Mucosa of rectum (tissue), 2 donors: ENCODE results near the gene SOCS2.
"Not testable (repeated sequence)": the region's sequence is repeated elsewhere in the genome, so short reads cannot be mapped to it uniquely, and the experiment has no call there.

Source experiments
- H3K27ac ChIP-seq, 2 donors: one replicate each; pipeline ENCODE4 v1.7.0; 2013; ENCODE audit warnings: inconsistent platforms in 2 of 2, low read depth in 2 of 2, low read length in 2 of 2
- H3K27me3 ChIP-seq, 2 donors: one replicate each; pipeline ENCODE4 v1.7.0; 2013; ENCODE audit warnings: low read length in 2 of 2; ENCODE audit not compliant: control insufficient read depth in 2 of 2, insufficient read depth in 2 of 2
- H3K36me3 ChIP-seq, 2 donors: one replicate each; pipeline ENCODE4 v1.7.0; 2013; ENCODE audit warnings: low read length in 2 of 2; ENCODE audit not compliant: control insufficient read depth in 2 of 2, insufficient read depth in 2 of 2
- H3K4me1 ChIP-seq, 2 donors: one replicate each; pipeline ENCODE4 v1.7.0; 2013; ENCODE audit warnings: low read length in 2 of 2, mild to moderate bottlenecking in 1 of 2; ENCODE audit not compliant: control insufficient read depth in 2 of 2, insufficient read depth in 2 of 2
- H3K4me3 ChIP-seq, 2 donors: one replicate each; pipeline ENCODE4 v1.7.0; 2013; ENCODE audit warnings: low read length in 2 of 2
- H3K9ac ChIP-seq, 2 donors: one replicate each; pipeline ENCODE4 v1.7.0; 2013; ENCODE audit warnings: low read length in 2 of 2, low read depth in 1 of 2, mild to moderate bottlenecking in 1 of 2
- H3K9me3 ChIP-seq, 2 donors: one replicate each; pipeline ENCODE4 v1.7.0; 2013; ENCODE audit warnings: low read length in 2 of 2; ENCODE audit not compliant: control insufficient read depth in 2 of 2
- donor health status: healthy.
- donor health status: Normal muscosa, but diverticular disease.

SOCS2 gene

DNA sequence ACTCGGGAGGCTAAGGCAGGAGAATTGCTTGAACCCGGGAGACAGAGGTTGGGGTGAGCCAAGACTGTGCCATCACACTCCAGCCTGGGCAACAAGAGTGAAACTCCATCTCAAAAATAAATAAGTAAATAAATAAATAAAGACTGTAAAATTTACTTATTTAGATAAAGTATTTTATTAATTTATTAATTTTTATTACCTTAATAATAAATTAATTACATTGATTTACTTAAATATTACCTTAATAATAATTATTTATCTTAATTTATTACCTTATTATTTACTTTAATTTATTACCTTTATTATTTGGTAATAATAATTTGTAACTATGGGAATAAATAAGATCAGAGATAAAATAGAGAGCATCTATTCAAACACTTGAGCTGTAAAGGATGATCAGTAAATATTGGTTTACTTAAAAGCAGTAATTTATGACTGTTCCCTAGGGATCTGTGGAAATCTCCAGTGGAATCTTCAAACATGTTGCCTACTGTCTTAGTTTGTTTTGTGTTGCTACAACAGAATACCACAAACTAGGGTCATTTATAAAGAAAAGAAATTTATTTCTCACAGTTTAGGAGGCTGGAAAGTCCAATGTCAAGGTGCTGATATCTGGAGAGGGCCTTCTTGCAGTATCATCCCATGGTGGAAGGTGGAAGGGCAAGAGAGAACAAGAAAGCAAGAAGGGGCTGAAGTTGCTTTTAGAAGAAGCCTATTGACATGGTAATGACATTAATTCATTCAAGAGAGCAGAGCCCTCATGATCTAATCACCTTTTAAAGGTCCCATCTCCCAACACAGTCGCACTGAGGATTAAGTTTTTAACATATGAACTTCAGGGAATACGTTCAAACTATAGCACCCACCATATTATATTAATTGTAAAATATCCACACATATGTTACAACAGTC, 37.1 kb downstream of the SOCS2 start:
- H3K4me3 ChIP-seq = no peak overlapping the region
- H3K4me1 ChIP-seq = no peaks in the 10 kb centered on the region
- no peaks in the 10 kb centered on the region for H3K9me3 ChIP-seq
- no peak overlapping the region for H3K27ac ChIP-seq
- H3K9ac ChIP-seq = no peak overlapping the region
- H3K36me3 ChIP-seq = no peaks in the 10 kb centered on the region
- no peaks in the 10 kb centered on the region for H3K27me3 ChIP-seq

DNA sequence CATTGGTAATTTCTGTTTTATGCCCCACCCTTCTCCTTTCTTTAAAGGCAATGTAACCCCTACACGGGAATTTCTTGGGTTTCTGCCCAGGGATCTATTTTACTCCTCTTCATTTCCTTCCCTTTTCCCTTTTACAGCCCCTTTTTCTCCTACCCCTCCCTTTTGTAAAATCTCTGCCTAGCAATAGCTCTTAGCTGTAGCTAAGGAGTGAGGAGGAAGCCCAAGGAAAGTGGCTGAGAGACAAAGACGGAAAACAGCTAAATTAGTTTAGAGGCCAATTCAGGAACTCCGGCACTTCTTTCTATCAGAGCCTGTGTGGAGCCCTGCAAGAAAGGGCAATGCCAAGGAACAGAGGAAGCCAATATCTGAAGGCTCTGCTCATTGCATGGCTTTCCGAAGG, 40.3 kb downstream of the SOCS2 start:
- H3K27me3 ChIP-seq = no peaks in the 10 kb centered on the region
- no peak overlapping the region for H3K4me3 ChIP-seq
- no peaks in the 10 kb centered on the region for H3K36me3 ChIP-seq
- no peak overlapping the region for H3K27ac ChIP-seq
- H3K9ac ChIP-seq = no peak overlapping the region
- no peaks in the 10 kb centered on the region for H3K4me1 ChIP-seq
- no peaks in the 10 kb centered on the region for H3K9me3 ChIP-seq

DNA sequence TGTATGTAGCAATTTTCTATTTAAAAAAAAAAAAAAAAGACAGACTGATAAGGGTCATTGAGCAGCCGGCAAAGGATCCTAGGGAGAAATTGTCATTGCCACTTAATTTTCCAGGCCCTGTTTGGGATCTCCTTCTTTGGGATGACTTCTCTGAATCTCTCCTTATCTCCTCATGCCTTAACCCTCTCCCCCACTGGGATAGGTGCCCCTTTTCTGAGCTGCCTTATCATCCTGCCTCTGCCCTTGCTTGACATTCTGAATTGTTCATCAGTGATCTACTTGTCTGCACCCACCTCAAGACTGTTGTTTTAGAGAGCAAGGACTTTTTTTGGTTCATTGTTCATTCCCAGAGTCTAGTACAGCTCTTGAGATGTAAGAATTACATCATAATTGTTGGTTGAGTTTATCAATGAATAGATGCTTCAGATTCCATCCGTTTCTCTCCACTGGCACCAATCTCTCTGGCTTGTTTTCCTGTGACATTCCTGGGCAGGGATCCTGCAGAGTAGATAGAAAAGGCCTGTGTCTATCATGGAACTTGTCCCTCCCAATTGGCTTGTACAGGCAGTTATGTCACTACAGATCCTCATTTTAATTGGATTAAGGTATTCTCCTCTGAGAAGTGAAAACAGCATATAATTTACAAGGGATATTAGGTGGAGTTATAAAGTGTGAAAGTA, 42.6 kb downstream of the SOCS2 start:
- no peaks in the 10 kb centered on the region for H3K4me1 ChIP-seq
- H3K27ac ChIP-seq = no peak overlapping the region
- H3K9me3 ChIP-seq = no peaks in the 10 kb centered on the region
- no peak overlapping the region for H3K4me3 ChIP-seq
- no peaks in the 10 kb centered on the region for H3K27me3 ChIP-seq
- H3K9ac ChIP-seq = no peak overlapping the region
- no peaks in the 10 kb centered on the region for H3K36me3 ChIP-seq

DNA sequence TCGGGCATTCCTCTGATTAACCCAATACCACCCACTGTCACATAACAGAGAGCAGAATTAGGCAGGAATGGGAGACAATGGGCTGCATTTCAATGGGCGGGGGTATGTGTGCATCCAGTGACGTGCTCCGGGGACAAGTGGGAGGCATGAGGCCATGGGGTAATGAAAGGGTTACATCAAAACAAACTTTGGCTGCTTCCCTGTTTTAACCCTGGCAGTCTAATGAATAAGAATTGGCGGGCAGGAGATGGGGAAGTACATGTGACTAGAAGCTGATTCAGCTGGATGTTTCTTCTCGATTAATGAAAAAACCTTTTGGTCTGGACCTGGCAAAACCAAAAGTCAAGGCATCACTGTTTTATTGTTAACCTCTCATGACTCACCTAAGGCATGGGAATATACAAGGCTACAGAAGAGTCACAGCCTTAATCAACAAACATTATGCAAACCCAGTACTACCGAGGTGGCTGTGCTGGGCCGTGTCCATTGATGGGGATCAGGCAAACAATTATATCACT, 44.2 kb downstream of the SOCS2 start:
- Histone ChIP-seq H3K9ac (no peak overlapping the region), H3K9me3 (no peaks in the 10 kb centered on the region), H3K27ac (no peak overlapping the region), H3K27me3 (no peaks in the 10 kb centered on the region), H3K4me3 (no peak overlapping the region), H3K36me3 (no peaks in the 10 kb centered on the region), H3K4me1 (no peaks in the 10 kb centered on the region)

DNA sequence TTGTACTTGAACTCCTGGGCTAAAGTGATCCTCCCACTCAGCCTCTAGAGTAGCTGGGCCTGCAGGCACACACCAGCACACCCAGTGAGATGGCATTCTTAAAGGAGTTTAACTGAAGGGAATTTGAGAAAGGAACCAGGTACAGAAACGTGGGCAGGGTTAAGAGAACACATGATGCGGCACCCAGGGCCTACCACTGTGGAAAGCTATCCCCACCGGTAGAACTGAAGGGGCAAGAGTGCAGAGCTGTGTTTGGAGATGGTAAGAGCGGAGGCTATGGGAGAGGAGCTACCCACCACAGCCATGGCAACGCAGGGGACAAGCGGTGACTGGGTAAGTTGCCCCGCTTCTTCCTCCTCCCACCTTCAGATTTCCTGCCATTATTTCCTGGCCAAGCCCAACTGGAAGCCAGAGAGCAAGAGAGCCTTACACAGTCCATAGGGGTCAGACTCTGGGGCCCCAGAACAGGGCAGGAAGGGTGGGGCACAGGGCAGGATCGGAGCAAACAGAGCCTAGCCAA, 46.5 kb downstream of the SOCS2 start:
- no peaks in the 10 kb centered on the region for H3K9me3 ChIP-seq
- no peaks in the 10 kb centered on the region for H3K27me3 ChIP-seq
- H3K36me3 ChIP-seq = no peaks in the 10 kb centered on the region
- H3K4me1 ChIP-seq = no peaks in the 10 kb centered on the region
- H3K27ac ChIP-seq = no peak overlapping the region
- H3K9ac ChIP-seq = no peak overlapping the region
- H3K4me3 ChIP-seq = no peak overlapping the region

DNA sequence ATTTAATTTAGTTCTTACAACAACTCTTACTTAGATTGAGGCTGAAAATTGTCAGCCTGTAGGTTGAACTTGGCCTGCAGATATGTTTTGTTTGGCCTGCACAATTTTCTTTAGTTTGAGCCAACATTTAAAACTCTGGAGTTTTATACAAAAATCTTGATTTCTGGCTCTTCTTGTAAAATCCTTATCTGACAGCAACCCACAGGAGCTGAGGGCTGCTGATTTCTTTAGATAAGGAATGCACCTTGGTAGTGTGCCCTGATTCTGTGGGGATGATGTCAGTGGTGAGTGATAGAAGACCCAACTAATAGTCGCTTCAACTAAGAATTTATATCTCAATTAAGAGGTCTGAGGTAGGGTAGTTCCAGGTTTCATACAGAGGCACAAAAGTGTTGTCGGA, 49.5 kb downstream of the SOCS2 start:
- Histone ChIP-seq H3K27me3 (no peaks in the 10 kb centered on the region), H3K4me1 (no peaks in the 10 kb centered on the region), H3K27ac (no peak overlapping the region), H3K36me3 (no peaks in the 10 kb centered on the region), H3K9me3 (no peaks in the 10 kb centered on the region), H3K4me3 (no peak overlapping the region), H3K9ac (no peak overlapping the region)

DNA sequence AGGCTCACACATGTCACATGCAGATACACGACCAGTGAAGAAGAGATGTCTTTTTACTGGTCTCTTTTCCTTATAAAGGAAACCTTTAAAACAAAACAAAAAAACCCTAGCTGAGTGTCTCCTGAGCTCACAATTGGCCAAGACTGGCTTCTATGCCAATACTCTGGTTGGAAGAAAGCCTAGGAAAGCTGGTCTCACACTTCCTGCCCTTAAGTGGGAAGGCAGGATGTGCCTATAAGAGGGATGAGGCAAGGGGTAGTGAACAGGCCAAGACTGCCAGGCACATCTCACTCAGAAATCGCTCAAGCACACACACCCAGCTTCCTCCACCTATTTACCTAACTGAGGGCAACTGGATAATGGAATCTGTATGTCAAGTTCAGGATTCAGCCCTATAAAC, 50.0 kb downstream of the SOCS2 start:
- Histone ChIP-seq H3K9ac (no peak overlapping the region), H3K36me3 (no peaks in the 10 kb centered on the region), H3K27me3 (no peaks in the 10 kb centered on the region), H3K9me3 (no peaks in the 10 kb centered on the region), H3K27ac (no peak overlapping the region), H3K4me1 (no peaks in the 10 kb centered on the region), H3K4me3 (no peak overlapping the region)

DNA sequence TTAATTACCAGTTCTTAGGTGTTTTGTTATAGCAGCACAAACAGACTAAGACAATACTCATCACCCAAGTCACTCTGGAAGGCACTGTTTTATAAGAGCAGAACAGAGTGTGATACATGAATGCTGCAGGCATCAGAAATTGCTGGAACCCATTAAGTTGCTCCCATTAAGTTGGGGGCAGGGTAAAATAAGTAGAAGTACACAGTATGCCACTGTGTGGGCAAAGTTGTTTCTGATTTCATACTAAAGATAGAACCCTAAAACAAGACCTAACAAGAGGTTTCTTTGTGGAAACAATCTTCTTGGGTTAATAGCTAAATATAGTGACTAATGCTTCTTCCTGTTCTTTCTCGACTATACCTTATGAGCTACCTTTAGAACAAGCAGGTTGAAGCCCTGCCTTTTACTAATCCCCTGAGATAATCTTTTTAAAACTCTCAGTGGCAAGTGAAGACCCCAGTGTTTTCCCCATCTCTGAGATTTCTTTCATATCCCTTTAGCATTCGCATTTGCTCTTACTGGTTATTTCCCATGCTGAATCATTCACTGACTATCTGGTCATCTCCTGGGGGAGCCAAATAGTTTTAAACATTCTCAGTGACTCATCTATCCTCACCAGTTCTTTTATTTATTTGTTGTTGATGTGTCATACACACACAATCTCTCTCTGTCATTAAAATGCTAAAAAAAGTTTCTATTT, 52.3 kb downstream of the SOCS2 start:
- Histone ChIP-seq H3K4me3 (no peak overlapping the region), H3K9me3 (no peaks in the 10 kb centered on the region), H3K27me3 (no peaks in the 10 kb centered on the region), H3K9ac (no peak overlapping the region), H3K4me1 (no peaks in the 10 kb centered on the region), H3K27ac (peak overlapping the region in 1 of 2 donors; percentile 37), H3K36me3 (no peaks in the 10 kb centered on the region)

DNA sequence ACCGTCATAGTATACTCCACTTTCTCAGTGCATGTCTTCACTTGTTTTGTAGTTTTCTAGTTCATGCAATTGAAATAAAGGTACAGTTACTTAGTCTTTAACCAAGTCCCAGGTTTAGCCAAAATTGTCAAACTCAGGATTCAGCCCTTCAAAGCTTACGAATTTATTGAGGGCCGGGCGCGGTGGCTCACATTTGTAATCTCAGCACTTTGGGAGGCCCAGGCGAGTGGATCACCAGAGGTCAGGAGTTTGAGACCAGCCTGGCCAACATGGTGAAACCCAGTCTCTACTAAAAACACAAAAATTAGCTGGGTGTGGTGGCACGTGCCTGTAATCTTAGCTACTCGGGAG, 52.8 kb downstream of the SOCS2 start:
- not testable (repeated sequence) for H3K27me3 ChIP-seq, H3K36me3 ChIP-seq, H3K4me3 ChIP-seq, H3K9ac ChIP-seq, H3K9me3 ChIP-seq, H3K4me1 ChIP-seq, H3K27ac ChIP-seq

DNA sequence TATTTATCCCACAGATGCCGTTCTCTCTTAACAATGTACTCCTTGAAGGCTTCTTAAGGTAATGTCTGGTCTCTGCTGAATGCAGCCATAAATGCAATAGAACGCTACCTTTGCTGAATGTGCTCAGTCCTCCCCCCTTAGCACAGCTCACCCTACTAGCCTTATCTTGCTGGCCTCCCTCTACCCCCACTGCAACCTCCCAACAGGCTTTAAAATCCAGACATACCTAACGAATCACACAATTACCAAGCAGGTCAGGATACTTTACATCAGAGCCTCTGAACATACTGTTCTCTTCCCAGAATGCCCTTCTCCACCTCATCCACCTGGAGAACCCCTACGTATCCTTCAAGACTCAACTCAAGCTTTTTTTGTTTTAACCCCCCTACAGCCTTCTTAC, 53.7 kb downstream of the SOCS2 start:
- H3K27me3 ChIP-seq = no peaks in the 10 kb centered on the region
- H3K27ac ChIP-seq = no peak overlapping the region

More for the DNA sequence above, 53.7 kb downstream of the SOCS2 start:
- Histone ChIP-seq H3K4me1 (no peaks in the 10 kb centered on the region), H3K9ac (no peak overlapping the region), H3K4me3 (no peak overlapping the region), H3K9me3 (no peaks in the 10 kb centered on the region), H3K36me3 (no peaks in the 10 kb centered on the region)
